HG02759 (cell line): ENCODE results near the gene PRR15.
"Not testable (repeated sequence)": the region's sequence is repeated elsewhere in the genome, so short reads cannot be mapped to it uniquely, and the experiment has no call there.

Experiments
- ATAC-seq: cut with Tn5 transposase; IDR thresholded peaks from one replicate; pipeline ENCODE4 v1.9.1; 2021; ENCODE audit warnings: mild to moderate bottlenecking, moderate library complexity; ENCODE audit not compliant: unreplicated experiment

The PRR15 gene

GRCh38 chr7:29563590-29564495, at the start of gene PRR15:
TSS of gene PRR15 (plus strand) at chr7:29563835. CDS start at chr7:29566330, 2,495 bp downstream.
- no peak for ATAC-seq

GRCh38 chr7:29516491-29516890, 47.1 kb upstream of the PRR15 start:
- no peak for ATAC-seq

GRCh38 chr7:29518616-29519015, 45.0 kb upstream of the PRR15 start:
- no peak for ATAC-seq

GRCh38 chr7:29523728-29524127, 39.9 kb upstream of the PRR15 start:
- no peak for ATAC-seq

- ATAC-seq: no peak
Measured at GRCh38 chr7:29527505-29528108, 36.0 kb upstream of the PRR15 start.

- not testable (repeated sequence) for ATAC-seq
Measured at GRCh38 chr7:29528526-29528925, 35.1 kb upstream of the PRR15 start.

GRCh38 chr7:29538389-29538788, 25.2 kb upstream of the PRR15 start:
- no peak for ATAC-seq

- no peak for ATAC-seq
Measured at GRCh38 chr7:29539471-29539870, 24.2 kb upstream of the PRR15 start.

- ATAC-seq: no peak
Measured at GRCh38 chr7:29547421-29547820, 16.2 kb upstream of the PRR15 start.

- ATAC-seq: no peak
Measured at GRCh38 chr7:29548823-29549222, 14.8 kb upstream of the PRR15 start.

- ATAC-seq: no peak
Measured at GRCh38 chr7:29552392-29552791, 11.2 kb upstream of the PRR15 start.

- no peak for ATAC-seq
Measured at GRCh38 chr7:29555061-29555460, 8.6 kb upstream of the PRR15 start.

- no peak for ATAC-seq
Measured at GRCh38 chr7:29556405-29557195, 7.0 kb upstream of the PRR15 start.

GRCh38 chr7:29557954-29558353, 5.7 kb upstream of the PRR15 start:
- ATAC-seq: no peak

GRCh38 chr7:29561271-29561670, 2.4 kb upstream of the PRR15 start:
- ATAC-seq: no peak

- no peak for ATAC-seq
Measured at GRCh38 chr7:29562307-29562706, 1.3 kb upstream of the PRR15 start.

- no peak for ATAC-seq
Measured at GRCh38 chr7:29564496-29565223, 1.0 kb downstream of the PRR15 start.

GRCh38 chr7:29565224-29565630, 1.6 kb downstream of the PRR15 start:
- no peak for ATAC-seq

GRCh38 chr7:29565634-29565981, 2.0 kb downstream of the PRR15 start:
- no peak for ATAC-seq

- no peak for ATAC-seq
Measured at GRCh38 chr7:29565982-29566746, 2.5 kb downstream of the PRR15 start.
